ENCODE results near the gene SRCIN1. TPM values are rescaled to one million over a fixed set of nuclear protein-coding genes. Genes with fewer than 3 reads are reported as not detected.
A peak's percentile ranks its signal among the peaks of the same experiment; 100 is the strongest.

SRCIN1 gene
- total RNA-seq, 2 donors from 2014 or later, result 2.8 to 5.9 TPM

- H3K4me3 ChIP-seq (ENCODE audit: low read length), result no peak overlapping the region
- no peak for TF ChIP-seq CTCF (conservative IDR thresholded peaks at IDR 0.05)
- no peaks in the 10 kb centered on the region for H3K9me3 Mint-ChIP-seq
- H3K27me3 Mint-ChIP-seq (ENCODE audit: insufficient read depth), result peaks cover 13% of the 10 kb centered on the region
- H3K27ac Mint-ChIP-seq, result no peak overlapping the region
- no peak overlapping the region for H3K4me3 Mint-ChIP-seq
- H3K27me3 ChIP-seq (ENCODE audit: control insufficient read depth, insufficient read depth, low read length, poor library complexity, severe bottlenecking), result no peaks in the 10 kb centered on the region
- peaks cover 5% of the 10 kb centered on the region for H3K4me1 Mint-ChIP-seq
- WGBS, 2 experiments (ENCODE audit: insufficient coverage in 1 of 2, insufficient read length in 1 of 2), result 69 to 88% methylated on average over 3 to 6 of the region's 6 CpGs
- peak overlapping the region; percentile 19 for H3K27ac ChIP-seq (ENCODE audit: low read depth, low read length)
- no peaks in the 10 kb centered on the region for H3K9me3 ChIP-seq (ENCODE audit: control insufficient read depth, low read length)
- H3K36me3 Mint-ChIP-seq (ENCODE audit: low read depth), result no peaks in the 10 kb centered on the region
- H3K36me3 ChIP-seq (ENCODE audit: control insufficient read depth, insufficient read depth, low read length), result no peaks in the 10 kb centered on the region
- no peak overlapping the region for H3K9ac ChIP-seq (ENCODE audit: extremely low read depth, low read length, poor library complexity, severe bottlenecking)
- no peaks in the 10 kb centered on the region for H3K4me1 ChIP-seq (ENCODE audit: control insufficient read depth, insufficient read depth, low read length)
- DNase-seq, result no peak
These were observed 14.6 kb downstream of the SRCIN1 start for GRCh38 chr17:38590988-38591758.

- H3K4me1 ChIP-seq (ENCODE audit: control insufficient read depth, insufficient read depth, low read length), result peaks cover 4% of the 10 kb centered on the region
- H3K36me3 Mint-ChIP-seq (ENCODE audit: low read depth), result no peaks in the 10 kb centered on the region
- no peaks in the 10 kb centered on the region for H3K27me3 ChIP-seq (ENCODE audit: control insufficient read depth, insufficient read depth, low read length, poor library complexity, severe bottlenecking)
- no peak overlapping the region for H3K9ac ChIP-seq (ENCODE audit: extremely low read depth, low read length, poor library complexity, severe bottlenecking)
- no peak overlapping the region for H3K27ac ChIP-seq (ENCODE audit: low read depth, low read length)
- H3K9me3 Mint-ChIP-seq, result no peaks in the 10 kb centered on the region
- H3K4me1 Mint-ChIP-seq, result peaks cover 8% of the 10 kb centered on the region
- no peak overlapping the region for H3K27ac Mint-ChIP-seq
- peak; percentile 67 for DNase-seq
- no peak overlapping the region for H3K4me3 Mint-ChIP-seq
- H3K9me3 ChIP-seq (ENCODE audit: control insufficient read depth, low read length), result no peaks in the 10 kb centered on the region
- peaks cover 10% of the 10 kb centered on the region for H3K27me3 Mint-ChIP-seq (ENCODE audit: insufficient read depth)
- H3K4me3 ChIP-seq (ENCODE audit: low read length), result no peak overlapping the region
- 91 to 92% methylated on average over 6 to 10 of the region's 10 CpGs for WGBS, 2 experiments (ENCODE audit: insufficient coverage in 1 of 2, insufficient read length in 1 of 2)
- H3K36me3 ChIP-seq (ENCODE audit: control insufficient read depth, insufficient read depth, low read length), result no peaks in the 10 kb centered on the region
- peak; percentile 36 for TF ChIP-seq CTCF (conservative IDR thresholded peaks at IDR 0.05)
These were observed 16.2 kb downstream of the SRCIN1 start for GRCh38 chr17:38589462-38590114.

- no peaks in the 10 kb centered on the region for H3K9me3 ChIP-seq (ENCODE audit: control insufficient read depth, low read length)
- peaks cover 11% of the 10 kb centered on the region for H3K4me1 Mint-ChIP-seq
- WGBS, 2 experiments (ENCODE audit: insufficient coverage in 1 of 2, insufficient read length in 1 of 2), result 80 to 90% methylated on average over 8 to 9 of the region's 9 CpGs
- no peaks in the 10 kb centered on the region for H3K36me3 Mint-ChIP-seq (ENCODE audit: low read depth)
- no peaks in the 10 kb centered on the region for H3K36me3 ChIP-seq (ENCODE audit: control insufficient read depth, insufficient read depth, low read length)
- DNase-seq, result peak; percentile 65
- peaks cover 18% of the 10 kb centered on the region for H3K27me3 Mint-ChIP-seq (ENCODE audit: insufficient read depth)
- no peak overlapping the region for H3K27ac ChIP-seq (ENCODE audit: low read depth, low read length)
- H3K27ac Mint-ChIP-seq, result peak overlapping the region; percentile 21
- no peak for TF ChIP-seq CTCF (conservative IDR thresholded peaks at IDR 0.05)
- no peak overlapping the region for H3K4me3 Mint-ChIP-seq
- no peak overlapping the region for H3K4me3 ChIP-seq (ENCODE audit: low read length)
- H3K9ac ChIP-seq (ENCODE audit: extremely low read depth, low read length, poor library complexity, severe bottlenecking), result no peak overlapping the region
- H3K9me3 Mint-ChIP-seq, result no peaks in the 10 kb centered on the region
- H3K27me3 ChIP-seq (ENCODE audit: control insufficient read depth, insufficient read depth, low read length, poor library complexity, severe bottlenecking), result peaks cover 4% of the 10 kb centered on the region
- peaks cover 4% of the 10 kb centered on the region for H3K4me1 ChIP-seq (ENCODE audit: control insufficient read depth, insufficient read depth, low read length)
These were observed 17.0 kb downstream of the SRCIN1 start for GRCh38 chr17:38588788-38589174.
